ENCODE measurements around the gene FXYD4. TPM values are rescaled to one million over a fixed set of nuclear protein-coding genes. Genes with fewer than 3 reads are reported as not detected.

Gene FXYD4
- total and polyA plus RNA-seq, 2 experiments from 2014 or later, result 0.19 to 0.80 TPM

DNA sequence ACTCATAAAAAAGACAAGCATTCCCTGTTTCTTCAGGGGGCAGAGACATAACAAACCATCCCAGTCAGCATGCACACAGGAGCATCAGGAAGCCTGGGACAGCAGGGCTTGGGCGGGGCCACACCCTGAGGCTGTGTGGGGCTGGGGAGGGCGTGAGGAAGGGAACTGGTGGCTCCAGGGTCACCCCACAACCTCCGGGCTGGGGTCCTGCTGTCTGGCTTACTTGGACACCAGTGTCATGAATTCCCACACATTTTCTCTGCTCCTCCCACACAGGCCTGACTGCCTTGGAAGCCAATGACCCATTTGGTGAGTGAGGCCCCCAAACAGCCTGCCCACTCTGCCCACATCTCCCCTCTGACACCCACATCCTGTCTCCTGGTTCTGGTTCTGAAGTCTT, 2.8 kb downstream of the FXYD4 start:
- Histone ChIP-seq H3K4me3 (no peak overlapping the region), H3K27me3 (no peaks in the 10 kb centered on the region), H3K9me3 (ENCODE audit: low read depth) (no peaks in the 10 kb centered on the region), H3K79me2 (no peaks in the 10 kb centered on the region), H3K4me2 (no peak overlapping the region), H4K20me1 (ENCODE audit: insufficient read depth, poor library complexity, severe bottlenecking) (no peaks in the 10 kb centered on the region), H2AFZ (no peak overlapping the region), H3K36me3 (replicated peaks; ENCODE audit: insufficient read depth, low read depth) (no peaks in the 10 kb centered on the region), H3K4me1 (ENCODE audit: insufficient read depth) (no peaks in the 10 kb centered on the region), H3K9me2 (replicated peaks; ENCODE audit: insufficient read depth) (no peaks in the 10 kb centered on the region), H3K27ac (no peak overlapping the region)
- no peak for DNase-seq (ENCODE audit: low spot score)
- WGBS (ENCODE audit: low lambda C conversion rate, missing lambda C conversion rate), result 92% methylated on average over 3 of the region's 3 CpGs
- TF ChIP-seq EZH2 (IDR thresholded peaks at IDR 0.05; ENCODE audit: borderline replicate concordance), result no peak
- TF ChIP-seq, protein P1, sequence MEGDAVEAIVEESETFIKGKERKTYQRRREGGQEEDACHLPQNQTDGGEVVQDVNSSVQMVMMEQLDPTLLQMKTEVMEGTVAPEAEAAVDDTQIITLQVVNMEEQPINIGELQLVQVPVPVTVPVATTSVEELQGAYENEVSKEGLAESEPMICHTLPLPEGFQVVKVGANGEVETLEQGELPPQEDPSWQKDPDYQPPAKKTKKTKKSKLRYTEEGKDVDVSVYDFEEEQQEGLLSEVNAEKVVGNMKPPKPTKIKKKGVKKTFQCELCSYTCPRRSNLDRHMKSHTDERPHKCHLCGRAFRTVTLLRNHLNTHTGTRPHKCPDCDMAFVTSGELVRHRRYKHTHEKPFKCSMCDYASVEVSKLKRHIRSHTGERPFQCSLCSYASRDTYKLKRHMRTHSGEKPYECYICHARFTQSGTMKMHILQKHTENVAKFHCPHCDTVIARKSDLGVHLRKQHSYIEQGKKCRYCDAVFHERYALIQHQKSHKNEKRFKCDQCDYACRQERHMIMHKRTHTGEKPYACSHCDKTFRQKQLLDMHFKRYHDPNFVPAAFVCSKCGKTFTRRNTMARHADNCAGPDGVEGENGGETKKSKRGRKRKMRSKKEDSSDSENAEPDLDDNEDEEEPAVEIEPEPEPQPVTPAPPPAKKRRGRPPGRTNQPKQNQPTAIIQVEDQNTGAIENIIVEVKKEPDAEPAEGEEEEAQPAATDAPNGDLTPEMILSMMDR (IDR thresholded peaks at IDR 0.05; ENCODE audit: poor library complexity), result no peak
- no peak for TF ChIP-seq EZH2phosphoT487 (IDR thresholded peaks at IDR 0.05; ENCODE audit: low read depth, severe bottlenecking, unreplicated experiment)

DNA sequence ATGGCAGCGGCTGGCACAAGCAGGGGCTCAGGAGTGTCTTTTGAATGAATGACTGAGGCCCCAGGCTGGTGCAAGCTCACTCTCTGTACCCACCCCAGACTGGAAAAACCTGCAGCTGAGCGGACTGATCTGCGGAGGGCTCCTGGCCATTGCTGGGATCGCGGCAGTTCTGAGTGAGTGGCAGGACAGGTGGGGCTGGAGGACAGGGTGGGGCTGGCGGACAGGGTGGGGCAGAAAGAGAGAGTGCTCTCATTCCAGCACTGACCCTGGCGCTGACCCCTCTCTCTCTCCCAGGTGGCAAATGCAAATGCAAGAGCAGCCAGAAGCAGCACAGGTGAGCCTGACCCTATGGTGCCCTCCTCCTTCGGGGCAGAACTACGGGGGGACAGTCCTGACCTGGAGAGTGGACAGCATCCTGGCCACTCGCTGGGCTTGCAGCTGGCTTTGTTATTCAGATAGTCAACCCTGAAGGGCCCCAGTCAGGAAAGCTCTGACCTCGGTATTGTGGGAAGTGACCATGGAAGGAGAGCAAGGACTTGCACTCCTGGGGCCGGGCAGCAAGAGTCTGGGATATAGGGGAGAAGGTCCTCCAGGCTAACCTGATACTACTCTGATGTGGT, 4.1 kb downstream of the FXYD4 start:
- 78% methylated on average over 12 of the region's 12 CpGs for WGBS (ENCODE audit: low lambda C conversion rate, missing lambda C conversion rate)

DNA sequence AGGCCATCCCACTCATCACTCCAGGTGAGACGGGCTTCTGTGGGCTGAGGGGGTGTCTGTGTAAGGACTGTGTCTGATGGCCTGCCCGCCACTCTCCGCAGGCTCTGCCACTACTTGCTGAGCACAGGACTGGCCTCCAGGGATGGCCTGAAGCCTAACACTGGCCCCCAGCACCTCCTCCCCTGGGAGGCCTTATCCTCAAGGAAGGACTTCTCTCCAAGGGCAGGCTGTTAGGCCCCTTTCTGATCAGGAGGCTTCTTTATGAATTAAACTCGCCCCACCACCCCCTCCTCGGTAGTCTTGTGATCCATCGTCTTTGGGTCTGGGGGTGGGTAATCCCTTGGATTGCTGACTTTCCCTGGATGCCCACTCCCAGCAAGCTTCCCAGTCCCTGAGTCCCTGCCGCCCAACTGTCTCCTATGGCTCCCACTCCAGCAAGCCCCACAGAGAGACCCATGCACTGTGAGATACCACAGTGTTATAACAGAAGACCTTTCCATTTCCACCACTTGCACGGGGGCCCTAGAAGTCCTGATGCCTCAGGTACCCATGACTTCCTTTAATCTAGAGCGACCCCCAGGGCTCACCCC, 4.7 kb downstream of the FXYD4 start:
- WGBS (ENCODE audit: low lambda C conversion rate, missing lambda C conversion rate), result 90% methylated on average over 9 of the region's 9 CpGs
- H3K4me3 ChIP-seq, result no peak overlapping the region
- no peaks in the 10 kb centered on the region for H3K79me2 ChIP-seq
- no peak overlapping the region for H2AFZ ChIP-seq
- H3K4me1 ChIP-seq (ENCODE audit: insufficient read depth), result no peaks in the 10 kb centered on the region
- H3K27ac ChIP-seq, result no peak overlapping the region
- no peaks in the 10 kb centered on the region for H3K9me2 ChIP-seq (replicated peaks; ENCODE audit: insufficient read depth)
- no peak overlapping the region for H3K4me2 ChIP-seq
- no peaks in the 10 kb centered on the region for H3K36me3 ChIP-seq (replicated peaks; ENCODE audit: insufficient read depth, low read depth)
- H3K9me3 ChIP-seq (ENCODE audit: low read depth), result no peaks in the 10 kb centered on the region
- no peak for DNase-seq (ENCODE audit: low spot score)
- H4K20me1 ChIP-seq (ENCODE audit: insufficient read depth, poor library complexity, severe bottlenecking), result no peaks in the 10 kb centered on the region
- no peaks in the 10 kb centered on the region for H3K27me3 ChIP-seq
- TF ChIP-seq, protein P1 (IDR thresholded peaks at IDR 0.05; ENCODE audit: poor library complexity), result no peak
- TF ChIP-seq EZH2phosphoT487 (IDR thresholded peaks at IDR 0.05; ENCODE audit: low read depth, severe bottlenecking, unreplicated experiment) (no peak), EZH2 (IDR thresholded peaks at IDR 0.05; ENCODE audit: borderline replicate concordance) (no peak)

More for the DNA sequence above, 4.1 kb downstream of the FXYD4 start:
- Histone ChIP-seq H3K27me3 (no peaks in the 10 kb centered on the region), H2AFZ (no peak overlapping the region), H3K4me2 (no peak overlapping the region), H4K20me1 (ENCODE audit: insufficient read depth, poor library complexity, severe bottlenecking) (no peaks in the 10 kb centered on the region), H3K4me1 (ENCODE audit: insufficient read depth) (no peaks in the 10 kb centered on the region), H3K4me3 (no peak overlapping the region), H3K36me3 (replicated peaks; ENCODE audit: insufficient read depth, low read depth) (no peaks in the 10 kb centered on the region), H3K9me2 (replicated peaks; ENCODE audit: insufficient read depth) (no peaks in the 10 kb centered on the region), H3K27ac (no peak overlapping the region), H3K9me3 (ENCODE audit: low read depth) (no peaks in the 10 kb centered on the region), H3K79me2 (no peaks in the 10 kb centered on the region)
- TF ChIP-seq EZH2phosphoT487 (IDR thresholded peaks at IDR 0.05; ENCODE audit: low read depth, severe bottlenecking, unreplicated experiment) (no peak), EZH2 (IDR thresholded peaks at IDR 0.05; ENCODE audit: borderline replicate concordance) (no peak)
- TF ChIP-seq, protein P1 (IDR thresholded peaks at IDR 0.05; ENCODE audit: poor library complexity), result no peak
- no peak for DNase-seq (ENCODE audit: low spot score)

Data from hepatocyte (in vitro differentiated cells).